HTERT RPE-1 (cell line): ENCODE data around the gene PRRT1B.
"Not testable (repeated sequence)": the region's sequence is repeated elsewhere in the genome, so short reads cannot be mapped to it uniquely, and the experiment has no call there.

ENCODE experiments used
- in situ Hi-C: fragments of 300-500 bp; cut with MboI; formaldehyde crosslinking; loops from 4 replicates; pipeline ENCODE4 v1.14.3; 2020; ENCODE audit warnings: low sequenced_read_pairs

The PRRT1B gene

DNA sequence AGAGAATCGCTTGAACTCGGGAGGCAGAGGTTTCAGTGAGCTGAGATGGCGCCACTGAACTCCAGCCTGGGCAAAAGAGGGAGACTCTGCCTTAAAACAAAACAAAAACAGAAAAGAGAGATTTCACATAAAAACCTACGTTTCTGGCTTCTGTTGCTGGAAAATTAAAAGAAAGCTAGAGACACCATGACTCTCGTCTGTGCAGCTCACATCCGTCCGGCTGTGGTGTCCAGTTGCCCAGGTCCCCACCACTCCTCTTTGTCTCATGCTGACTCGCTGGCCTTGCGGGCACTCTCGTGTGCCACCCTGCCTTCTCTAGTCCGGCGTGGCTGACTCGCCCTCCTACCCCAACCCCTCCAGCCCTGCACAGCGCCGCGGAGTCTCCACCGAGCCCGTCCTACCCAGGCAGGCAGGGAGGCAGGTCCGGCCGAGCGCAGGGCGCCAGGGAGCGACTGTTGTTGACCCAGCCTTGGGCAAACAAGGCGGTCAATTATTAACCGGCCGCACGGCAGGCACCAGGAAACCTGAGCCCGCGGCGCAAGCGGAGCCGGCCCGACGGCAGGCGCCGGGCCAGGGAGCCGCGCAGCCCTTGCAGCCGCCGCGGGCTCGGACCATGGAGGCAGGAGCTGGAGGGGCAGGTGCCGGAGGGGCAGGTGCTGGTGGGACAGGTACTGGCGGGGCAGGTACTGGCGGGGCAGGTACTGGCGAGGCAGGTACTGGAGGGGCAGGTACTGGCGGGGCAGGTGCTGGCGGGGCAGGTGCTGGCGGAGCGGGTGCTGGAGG is at the start of gene PRRT1B:
PRRT1B (plus strand) TSS at position 521 of the 783 bp plus-strand sequence; CDS start at position 614, 93 bp downstream.
- in situ Hi-C loops: no loop called here

GRCh38 chr9:131495785-131496184 is 49.5 kb upstream of the PRRT1B start:
- in situ Hi-C loops: no loop called here

GRCh38 chr9:131496844-131497405 is 48.4 kb upstream of the PRRT1B start:
- in situ Hi-C loops: no loop called here

DNA sequence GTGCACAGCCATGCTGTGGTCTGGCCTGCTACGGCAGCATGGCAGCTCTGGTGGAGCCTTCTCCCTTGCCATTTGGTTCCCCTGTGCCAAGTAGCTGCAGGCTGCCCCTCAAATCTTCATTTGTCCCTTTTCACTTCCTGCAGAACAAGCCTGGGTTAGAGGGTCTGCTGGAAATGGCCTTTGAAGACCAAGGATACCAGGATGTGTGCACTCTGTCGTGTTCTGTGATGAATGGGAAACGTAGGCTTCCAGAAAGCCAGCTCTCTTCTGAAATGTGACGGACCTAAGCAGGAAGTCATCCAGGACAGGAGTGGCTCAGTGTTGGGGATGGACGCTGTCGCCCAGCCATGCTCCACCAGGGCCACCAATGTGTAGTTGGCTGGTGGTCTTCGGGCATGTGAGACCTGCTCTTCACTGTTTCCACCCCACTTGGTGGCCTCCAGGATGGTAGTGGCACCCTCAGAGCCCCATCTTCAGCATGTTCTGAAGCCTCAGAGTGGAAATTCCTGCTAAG is 46.0 kb upstream of the PRRT1B start:
- in situ Hi-C loops: no loop called here

GRCh38 chr9:131500377-131500776 is 44.9 kb upstream of the PRRT1B start:
- in situ Hi-C loops: no loop called here

DNA sequence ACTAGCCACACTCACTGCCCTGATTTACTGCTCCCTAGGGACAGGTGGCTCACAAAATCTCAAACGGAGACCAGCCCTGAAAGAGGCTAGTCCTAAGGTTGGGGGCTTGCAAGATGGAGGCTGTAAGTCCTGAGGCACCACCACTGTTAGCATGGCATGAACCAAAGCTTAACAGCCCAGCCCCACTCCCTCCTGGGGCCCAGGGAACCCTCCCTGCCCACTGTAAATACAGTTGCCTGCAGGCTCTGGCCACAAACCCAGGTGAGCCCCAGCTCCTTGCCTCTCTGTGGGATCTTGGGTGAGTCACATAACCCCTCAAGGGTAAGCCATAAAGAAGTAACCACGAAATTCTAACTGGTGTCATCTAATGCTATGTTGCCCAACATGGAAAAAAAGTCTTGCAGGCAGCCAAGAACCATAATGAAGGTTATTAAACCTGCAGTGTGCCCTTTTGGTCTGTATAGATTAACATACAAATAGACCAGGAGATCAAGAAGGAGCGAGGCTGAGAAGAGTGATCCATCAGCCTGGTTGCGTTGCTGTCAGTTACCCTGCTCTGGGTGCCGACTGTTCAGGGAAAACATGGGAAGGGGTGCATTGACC is 44.3 kb upstream of the PRRT1B start:
- in situ Hi-C loops: no loop called here

- in situ Hi-C loops: no loop called here
Measured at GRCh38 chr9:131502781-131503625, 42.3 kb upstream of the PRRT1B start, which contains the start of gene POMT1. Gene POMT1, plus strand, starts transcription at chr9:131502918. Its CDS starts 1,301 bp downstream, at chr9:131504219.

- in situ Hi-C loops: no loop called here
Measured at GRCh38 chr9:131503626-131504465, 41.5 kb upstream of the PRRT1B start.

GRCh38 chr9:131505012-131505411 is 40.3 kb upstream of the PRRT1B start:
- in situ Hi-C loops: no loop called here

DNA sequence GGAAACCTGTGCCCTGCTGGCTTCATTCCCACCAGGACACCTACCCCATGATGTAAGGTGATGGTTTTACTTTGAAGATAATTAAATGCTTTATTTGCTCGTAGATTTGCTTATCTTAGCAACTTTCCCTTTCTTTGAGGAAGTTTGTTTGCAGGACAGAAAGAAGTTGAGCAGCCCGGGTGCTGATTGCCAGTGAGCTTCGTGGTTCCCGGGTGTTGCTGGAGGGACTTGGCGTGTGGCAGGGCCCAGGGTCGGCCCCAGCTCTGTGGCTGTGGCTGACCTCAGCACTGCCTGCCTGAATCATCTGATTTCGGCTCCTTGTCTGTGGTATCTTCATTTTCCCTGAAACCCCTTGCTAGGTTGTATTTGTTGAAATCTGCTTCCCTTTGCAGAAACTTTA is 33.9 kb upstream of the PRRT1B start:
- in situ Hi-C loops: no loop called here

DNA sequence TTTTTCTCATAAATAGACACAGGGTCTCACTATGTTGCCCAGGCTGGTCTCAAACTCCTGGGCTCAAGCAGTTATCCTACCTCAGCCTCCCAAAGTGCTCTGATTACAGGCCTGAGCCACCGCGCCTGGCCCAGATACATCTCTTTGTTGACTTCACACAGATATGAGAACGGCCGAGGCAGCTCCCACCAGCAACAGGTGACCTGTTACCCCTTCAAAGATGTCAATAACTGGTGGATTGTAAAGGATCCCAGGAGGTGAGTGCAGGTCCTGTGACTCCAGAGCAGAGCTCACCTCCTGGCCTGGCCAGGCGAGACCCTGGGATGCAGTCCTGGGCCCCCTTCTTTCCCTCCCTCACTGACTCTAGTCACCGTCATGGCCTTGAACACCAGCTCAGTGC is 33.4 kb upstream of the PRRT1B start:
- in situ Hi-C loops: no loop called here

DNA sequence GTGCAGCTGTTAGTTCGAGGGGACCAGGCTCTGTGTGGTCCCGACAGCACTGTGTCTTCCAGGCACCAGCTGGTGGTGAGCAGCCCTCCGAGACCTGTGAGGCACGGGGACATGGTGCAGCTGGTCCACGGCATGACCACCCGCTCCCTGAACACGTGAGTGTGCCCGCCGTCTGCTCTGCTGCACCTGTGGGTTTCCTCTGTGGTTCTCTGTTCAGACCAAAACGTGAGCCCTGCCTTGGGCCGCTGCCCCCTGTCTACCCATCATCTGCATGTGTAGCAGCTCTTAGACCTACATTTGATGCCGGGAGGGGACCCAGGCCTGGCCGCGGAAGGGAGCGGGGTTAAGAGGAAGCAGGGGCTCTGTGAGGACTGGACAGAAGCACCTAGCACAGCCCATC is 32.1 kb upstream of the PRRT1B start:
- in situ Hi-C loops: no loop called here

- in situ Hi-C loops: not testable (repeated sequence)
Measured at GRCh38 chr9:131515559-131516031, 29.7 kb upstream of the PRRT1B start.

GRCh38 chr9:131516100-131516499 is 29.2 kb upstream of the PRRT1B start:
- in situ Hi-C loops: no loop called here

DNA sequence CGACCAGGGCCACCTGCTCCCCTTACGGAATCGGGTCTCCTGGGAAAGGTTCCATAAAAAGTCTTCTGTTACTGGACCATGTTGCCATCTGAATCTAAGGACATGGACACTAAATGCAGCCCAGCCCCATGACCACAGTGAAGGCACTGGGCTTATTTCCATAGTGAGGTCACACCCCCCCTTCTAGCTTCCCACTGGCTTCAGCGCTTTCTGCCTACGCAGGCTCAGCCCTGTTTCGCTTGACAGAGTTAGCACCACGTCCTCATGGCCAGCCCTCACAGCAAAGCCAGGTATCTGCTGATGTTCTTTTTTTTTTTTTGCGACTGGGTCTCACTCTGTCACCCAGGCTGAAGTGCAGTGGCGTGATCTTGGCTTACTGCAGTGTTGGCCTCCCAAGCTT is 28.4 kb upstream of the PRRT1B start:
- in situ Hi-C loops: no loop called here

GRCh38 chr9:131517761-131518190 is 27.5 kb upstream of the PRRT1B start:
- in situ Hi-C loops: no loop called here

DNA sequence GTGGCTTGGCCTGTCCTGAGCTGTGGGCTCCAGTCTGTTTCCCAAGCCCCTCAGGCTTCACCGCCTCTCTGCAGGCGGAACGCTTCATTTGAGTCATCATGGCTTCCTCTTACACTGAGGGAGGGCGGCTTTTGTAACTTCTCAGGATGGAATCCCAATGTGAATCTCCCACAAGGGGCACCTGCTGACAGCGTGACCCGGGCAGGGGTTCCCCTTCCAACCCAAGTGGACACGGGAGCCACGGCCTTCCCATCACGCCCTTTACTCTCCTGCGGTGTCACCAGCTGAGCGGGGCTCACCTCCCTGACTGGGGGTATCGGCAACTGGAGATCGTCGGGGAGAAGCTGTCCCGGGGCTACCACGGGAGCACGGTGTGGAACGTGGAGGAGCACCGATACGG is 26.8 kb upstream of the PRRT1B start:
- in situ Hi-C loops: no loop called here

DNA sequence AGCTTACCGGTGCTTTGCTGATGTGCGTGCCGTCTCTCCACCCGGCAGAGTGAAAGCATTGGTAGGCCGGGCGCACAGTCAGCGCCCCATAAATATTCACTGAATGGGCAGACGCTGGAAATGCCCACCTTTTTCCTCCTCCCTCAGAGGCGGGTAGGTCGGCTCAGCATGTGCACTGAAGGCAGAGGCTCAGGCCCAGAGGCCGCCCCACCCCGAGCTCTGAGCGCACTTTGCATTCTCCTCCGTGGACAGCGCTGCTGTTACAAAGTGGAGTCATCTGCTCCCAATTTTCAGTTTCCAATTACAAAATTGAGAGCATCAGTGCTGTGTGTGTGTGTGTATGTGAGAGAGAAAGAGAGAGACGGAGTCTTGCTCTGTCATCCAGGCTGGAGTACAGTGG is 24.8 kb upstream of the PRRT1B start:
- in situ Hi-C loops: no loop called here

DNA sequence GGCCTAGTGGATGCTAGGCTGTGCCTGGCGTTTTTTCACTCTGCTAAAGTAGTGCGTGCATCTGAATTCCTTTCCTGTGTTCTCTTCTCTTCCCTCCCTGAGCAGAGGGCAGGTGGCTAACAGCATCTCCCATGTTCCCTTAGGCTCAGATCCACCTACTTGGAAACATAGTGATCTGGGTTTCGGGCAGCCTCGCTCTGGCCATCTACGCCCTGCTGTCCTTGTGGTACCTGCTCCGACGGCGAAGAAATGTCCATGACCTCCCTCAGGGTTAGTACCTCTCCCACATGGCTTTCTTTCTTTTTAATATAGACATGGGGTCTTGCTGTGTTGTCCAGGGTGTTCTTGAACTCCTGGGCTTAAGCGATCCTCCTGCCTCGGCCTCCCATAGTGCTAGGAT is 24.1 kb upstream of the PRRT1B start:
- in situ Hi-C loops: no loop called here

- in situ Hi-C loops: no loop called here
Measured at GRCh38 chr9:131521822-131522221, 23.5 kb upstream of the PRRT1B start.
